ENCODE data around the gene AXIN1.
"Not testable (repeated sequence)": the region's sequence is repeated elsewhere in the genome, so short reads cannot be mapped to it uniquely, and the experiment has no call there.

Gene AXIN1

DNA sequence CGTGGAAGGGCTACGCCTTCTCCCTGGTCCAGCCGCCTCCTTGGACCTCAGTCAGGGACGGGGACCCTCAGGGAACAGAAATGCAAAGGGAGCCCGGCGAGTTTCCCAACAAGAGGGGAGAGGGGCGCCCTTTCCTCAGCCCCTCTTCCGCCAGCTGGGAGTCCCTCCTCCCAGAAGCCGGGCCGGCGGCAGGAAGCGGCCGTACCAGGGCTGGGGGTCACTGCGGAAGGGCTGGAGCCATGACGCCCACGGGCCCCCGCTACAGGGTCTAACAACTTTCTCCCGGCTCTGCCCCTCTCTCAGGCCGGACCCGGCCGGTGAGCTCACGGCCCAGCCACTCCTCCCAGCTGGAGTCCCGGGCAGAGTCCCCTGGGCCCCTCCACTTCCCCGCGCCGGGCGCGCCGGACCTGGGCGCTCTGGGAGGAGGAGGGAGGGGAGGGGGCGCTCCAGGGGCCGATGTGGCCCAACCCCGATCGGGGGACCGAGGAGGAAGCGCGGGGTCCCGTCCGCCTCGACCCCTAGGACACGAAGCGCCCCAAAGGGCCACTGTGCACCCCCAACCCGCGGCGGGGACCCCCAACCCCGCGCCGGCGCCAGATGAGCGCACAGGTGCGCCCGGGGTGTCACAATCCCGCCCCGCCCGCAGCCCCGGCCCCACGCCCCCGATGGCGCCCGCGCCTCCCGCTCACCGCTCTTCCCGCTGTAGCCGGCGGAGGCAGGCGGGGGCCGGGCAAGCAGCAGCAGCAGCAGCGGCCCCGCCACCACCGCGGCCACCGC lies 28.7 kb upstream of the AXIN1 start:
- peak in 2 of 51 donors; percentile 46 to 47 for DNase-seq

DNA sequence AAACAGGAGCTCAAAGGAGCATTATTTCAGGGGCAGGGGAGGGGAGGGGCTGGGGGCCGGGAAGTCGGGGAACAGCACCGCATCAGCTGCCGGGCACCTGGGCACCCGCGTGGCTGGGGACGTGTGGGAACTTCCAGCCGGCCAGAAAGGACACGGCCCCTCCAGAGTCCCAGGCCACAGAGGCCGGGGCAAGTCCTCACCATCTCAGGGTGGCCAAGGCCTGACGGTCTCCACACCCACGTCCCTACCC lies 28.2 kb upstream of the AXIN1 start:
- no peak for DNase-seq

GRCh38 chr16:379961-380761 lies 27.6 kb upstream of the AXIN1 start:
- no peak for DNase-seq

DNA sequence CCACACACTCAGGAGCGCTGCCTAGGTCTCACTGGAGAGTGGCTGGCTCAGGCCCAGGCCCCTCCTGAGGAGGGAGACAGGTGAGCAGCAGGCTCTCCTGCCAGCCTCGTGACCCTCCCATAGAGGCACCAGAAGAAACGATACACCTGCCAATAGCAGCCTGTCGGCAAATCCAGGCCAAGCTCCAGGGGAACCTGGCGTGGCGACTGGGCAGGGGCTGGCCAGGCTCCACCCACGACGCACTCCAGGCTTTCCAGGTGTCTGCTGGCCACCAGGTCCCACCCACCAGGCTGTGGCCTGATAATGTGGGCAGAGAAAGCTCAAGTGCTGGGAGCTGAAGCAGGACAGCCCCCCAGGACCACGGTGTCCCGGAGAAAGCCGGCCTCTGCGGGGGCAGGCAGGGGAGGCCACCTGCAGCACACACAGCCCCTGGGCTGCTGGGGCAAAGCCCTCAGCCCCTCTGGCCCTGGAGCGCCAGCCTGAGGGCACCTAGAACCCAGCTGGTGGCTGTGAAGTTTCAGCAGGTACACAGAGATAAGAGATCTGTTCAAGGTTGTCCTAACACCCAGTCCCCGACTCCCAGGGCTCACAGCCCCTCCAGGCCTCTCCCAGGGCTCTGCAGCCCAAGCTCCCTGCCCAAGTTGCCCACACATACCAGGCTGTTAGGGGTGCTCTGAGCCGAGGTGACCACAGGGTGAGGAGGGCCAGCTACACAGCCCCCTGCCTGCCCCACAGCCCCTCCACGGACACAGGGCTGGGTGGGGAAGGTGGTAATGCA lies 26.8 kb upstream of the AXIN1 start:
- no peak for DNase-seq

DNA sequence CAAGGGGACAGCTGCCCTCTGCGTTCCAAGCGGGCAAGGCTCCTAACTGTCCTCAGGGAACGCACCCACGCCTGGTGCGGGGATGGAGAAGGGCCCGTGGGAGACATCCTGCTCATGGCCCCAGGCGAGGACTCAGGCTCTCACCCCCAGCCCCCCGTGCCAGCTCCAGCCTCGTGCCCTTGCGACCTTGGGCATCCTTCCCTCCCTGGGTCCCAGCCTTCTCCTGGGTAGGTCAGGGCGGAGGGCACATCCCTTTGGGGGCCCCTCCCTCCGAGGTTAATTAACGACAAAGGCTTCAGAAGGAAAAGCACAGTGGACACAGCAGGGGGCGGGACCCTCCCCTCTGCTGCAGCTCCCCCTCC lies 26.3 kb upstream of the AXIN1 start:
- DNase-seq, result no peak

GRCh38 chr16:378113-378820 lies 25.7 kb upstream of the AXIN1 start:
- DNase-seq, result not testable (repeated sequence)

GRCh38 chr16:377419-377951 lies 25.0 kb upstream of the AXIN1 start:
- no peak for DNase-seq

GRCh38 chr16:376817-377418 lies 24.4 kb upstream of the AXIN1 start:
- no peak for DNase-seq

- no peak for DNase-seq
Observed at GRCh38 chr16:375927-376816, 23.6 kb upstream of the AXIN1 start.

GRCh38 chr16:375212-375611 lies 22.7 kb upstream of the AXIN1 start:
- no peak for DNase-seq

DNA sequence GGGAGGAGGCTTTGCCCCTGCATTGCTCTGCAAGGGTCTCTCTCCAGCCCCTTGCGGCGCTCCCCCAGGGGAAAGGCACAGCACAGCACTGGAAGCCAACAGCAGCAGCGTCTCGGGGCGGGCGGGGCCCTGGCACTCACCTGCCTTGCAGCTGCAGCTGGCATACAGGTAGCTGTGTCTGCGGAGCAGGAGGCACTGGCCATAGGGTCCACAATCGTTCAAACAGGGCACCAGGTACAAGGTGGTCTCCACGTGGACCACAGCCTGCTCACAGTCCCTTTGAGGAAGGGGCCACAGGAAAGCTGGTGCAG lies 22.0 kb upstream of the AXIN1 start:
- no peak for DNase-seq

GRCh38 chr16:373848-374615 lies 21.5 kb upstream of the AXIN1 start:
- DNase-seq, result no peak

GRCh38 chr16:373020-373598 lies 20.6 kb upstream of the AXIN1 start:
- DNase-seq, result no peak

- no peak for DNase-seq
Observed at GRCh38 chr16:372302-372983, 19.9 kb upstream of the AXIN1 start.

DNA sequence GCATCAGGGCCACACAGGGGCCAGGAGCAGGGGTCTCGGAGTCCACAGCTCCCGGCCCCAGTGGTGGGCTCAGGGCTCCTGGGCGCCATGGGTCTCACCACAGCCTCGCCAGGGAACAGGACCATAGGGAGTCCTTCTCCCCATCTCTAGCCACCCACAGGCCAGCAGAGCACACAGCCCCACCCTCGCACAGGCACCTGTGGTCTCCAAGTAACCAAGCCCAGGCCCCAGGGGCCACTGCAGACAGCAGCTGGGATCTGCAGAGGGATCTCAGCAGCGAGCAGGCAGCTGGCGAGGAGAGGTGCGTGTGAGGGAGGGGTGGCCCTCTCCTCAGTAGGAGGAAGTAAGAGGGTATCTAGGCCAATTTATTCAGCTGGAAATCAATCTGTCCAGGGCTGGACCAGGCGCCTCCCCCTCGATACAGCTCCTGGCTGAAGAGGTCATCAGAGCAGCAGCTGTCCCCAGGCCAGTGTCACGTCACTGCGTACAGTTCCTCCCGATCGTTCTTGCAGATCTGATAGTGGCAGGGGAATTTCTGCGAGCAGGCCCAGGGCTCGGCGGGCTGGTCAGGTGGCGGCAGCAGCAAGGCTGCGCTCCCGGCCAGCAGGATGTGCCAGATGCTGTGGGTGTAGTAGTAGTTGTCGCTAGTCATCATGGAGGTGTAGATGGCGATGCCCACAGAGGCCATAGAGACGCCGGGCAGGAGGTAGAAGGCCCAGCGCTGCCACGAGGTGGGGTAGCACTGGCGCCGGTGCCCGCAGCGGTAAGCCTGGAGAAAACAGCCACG lies 19.2 kb upstream of the AXIN1 start:
- DNase-seq, result no peak

DNA sequence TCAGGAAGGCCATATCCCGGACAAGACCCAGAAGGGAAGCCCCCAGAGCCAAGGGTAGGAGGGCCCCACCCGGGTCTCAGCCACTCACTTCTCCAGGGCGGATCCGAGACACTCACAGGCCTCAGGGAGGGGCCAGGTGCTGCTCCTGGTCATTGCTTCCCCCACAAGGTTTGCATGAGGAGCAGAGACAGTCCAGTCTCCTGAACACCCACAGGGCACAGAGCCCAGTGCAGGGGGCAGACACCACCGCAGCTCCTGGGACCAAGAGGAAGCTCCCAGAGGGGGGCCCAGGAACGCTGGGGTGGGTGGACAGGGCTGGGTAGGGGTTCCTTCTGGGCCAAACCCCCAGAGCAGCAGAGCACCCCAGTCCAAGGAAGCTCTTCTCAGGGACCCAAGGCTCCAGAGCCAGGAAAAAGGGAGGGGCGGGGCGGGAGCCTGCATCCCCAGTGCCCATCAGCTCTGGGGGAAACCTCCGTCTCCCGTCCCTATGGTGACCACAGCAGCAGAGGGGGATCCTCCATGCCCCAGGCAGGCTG lies 18.5 kb upstream of the AXIN1 start:
- DNase-seq, result no peak

- DNase-seq, result peak; percentile 17 to 95 (median 83)
Observed at GRCh38 chr16:370443-370842, 17.9 kb upstream of the AXIN1 start, which contains the start of gene MRPL28. MRPL28 (minus strand) TSS chr16:370538; CDS start chr16:370218, 320 bp downstream.
